IPS DF 4.7 (cell line): Measurements from ENCODE around the gene TENM4.

Experiments
- DNase-seq: peaks from one replicate; pipeline ENCODE4 v3.0.0-alpha.2; 2013; ENCODE audit warnings: low spot score; ENCODE audit errors: extremely low read depth

TENM4 gene

DNA sequence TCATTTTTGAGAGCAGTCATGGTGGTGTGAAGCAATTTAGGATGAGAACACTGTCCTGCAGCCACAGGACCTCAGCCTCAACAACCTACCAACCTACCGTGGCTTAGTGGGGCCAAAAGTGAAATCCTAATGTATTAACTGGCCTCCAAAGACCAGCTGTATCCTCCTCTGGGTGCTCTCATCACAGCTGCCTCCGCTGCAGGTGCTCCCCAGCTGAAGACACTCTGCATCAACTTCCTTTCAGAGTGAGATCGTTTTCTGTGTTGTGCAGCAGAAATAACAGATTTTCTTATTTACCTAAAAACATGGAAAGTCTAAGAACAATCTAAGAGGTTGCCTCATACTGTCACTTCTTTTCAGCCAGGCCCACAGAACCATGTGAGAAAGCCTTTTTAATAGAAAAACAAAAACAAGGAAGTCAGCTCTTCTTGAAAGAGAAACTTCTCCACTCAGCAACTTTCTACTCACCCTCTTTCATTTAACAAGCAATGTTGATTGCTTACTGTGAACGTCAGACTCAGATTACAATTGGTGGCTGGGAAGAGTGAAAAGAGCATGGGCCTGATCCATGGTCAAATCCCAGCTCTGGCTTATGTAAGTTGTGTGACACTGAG lies 136.1 kb downstream of the TENM4 start:
- DNase-seq, result no peak

DNA sequence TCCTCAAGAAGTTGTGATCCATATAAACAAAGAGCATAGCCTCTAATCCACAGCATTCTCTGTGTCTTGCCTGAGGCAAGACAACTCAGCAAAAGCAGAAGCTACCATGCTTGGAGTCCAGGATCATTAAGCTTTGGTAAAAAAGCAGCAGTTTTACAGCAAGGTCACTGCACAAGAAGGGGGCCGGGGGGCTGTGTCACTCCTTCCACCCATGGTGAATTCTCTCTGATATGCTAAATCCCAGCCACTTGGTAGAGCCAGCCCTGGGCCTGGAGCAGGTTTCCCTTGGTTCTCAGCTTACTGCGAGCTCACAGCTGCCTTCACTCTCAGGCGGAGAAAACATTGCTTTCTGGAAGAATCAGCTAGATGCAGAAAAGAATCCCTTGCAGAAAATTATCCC lies 144.7 kb downstream of the TENM4 start:
- DNase-seq, result no peak

DNA sequence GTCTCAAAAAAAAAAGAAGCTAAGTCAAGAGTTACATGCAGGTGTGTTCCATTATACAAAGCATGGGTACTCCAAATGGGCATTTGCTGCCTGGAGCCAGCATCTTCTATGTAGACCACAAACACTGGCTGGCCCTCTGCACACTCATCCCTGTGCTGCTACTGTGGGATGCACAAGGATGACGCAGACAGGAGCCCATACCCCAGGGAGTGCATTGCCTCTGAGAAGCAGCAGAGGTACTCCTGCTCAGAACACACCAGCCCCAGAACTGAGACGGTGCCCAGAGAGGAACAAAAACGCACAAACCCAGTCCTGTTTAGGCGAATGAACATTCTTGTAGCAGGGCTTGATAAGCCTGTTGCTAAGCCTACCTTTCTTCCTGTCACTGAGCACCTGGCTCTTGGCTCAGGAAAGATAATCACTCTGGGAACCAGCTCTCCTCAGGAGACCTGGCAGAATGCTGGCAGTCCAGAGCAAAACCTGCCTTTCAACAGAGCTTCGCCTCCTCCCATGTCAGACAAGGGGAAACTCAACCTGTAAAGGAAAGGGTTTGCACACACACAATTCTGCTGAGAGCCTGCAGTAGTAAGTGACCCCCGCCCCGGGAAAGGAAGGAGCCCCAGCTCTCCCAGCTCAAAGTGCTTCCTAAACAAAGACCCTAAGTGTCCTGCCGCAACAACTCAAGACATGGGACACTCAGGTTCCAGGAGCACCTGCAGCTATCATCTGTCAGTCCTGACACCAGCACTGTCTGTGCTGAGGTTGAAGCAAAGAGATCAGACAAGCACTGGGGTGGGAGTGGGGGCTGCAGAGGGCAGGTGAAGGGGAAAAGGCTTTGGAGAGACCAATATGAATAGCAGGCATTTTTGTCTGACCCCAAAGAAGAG lies 145.7 kb downstream of the TENM4 start:
- no peak for DNase-seq

DNA sequence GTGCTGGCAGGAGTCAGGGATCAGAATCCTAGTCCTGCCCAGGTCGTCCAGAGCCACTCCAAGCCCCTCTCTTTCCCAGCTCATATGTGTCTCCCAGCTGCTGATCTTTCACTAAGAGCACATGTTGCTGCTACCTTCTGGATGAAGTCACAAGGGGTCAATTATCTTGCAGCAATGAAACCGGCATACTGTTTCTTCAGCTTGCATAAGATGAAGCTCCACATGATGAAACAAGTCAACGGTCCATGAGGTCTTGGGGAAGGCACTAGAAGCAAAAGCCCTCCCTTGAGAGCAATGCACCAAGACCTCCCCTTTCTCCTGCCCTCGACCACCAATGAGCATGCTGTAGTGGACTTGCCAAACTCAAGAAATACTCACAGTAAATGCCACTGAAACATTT lies 148.9 kb downstream of the TENM4 start:
- no peak for DNase-seq

DNA sequence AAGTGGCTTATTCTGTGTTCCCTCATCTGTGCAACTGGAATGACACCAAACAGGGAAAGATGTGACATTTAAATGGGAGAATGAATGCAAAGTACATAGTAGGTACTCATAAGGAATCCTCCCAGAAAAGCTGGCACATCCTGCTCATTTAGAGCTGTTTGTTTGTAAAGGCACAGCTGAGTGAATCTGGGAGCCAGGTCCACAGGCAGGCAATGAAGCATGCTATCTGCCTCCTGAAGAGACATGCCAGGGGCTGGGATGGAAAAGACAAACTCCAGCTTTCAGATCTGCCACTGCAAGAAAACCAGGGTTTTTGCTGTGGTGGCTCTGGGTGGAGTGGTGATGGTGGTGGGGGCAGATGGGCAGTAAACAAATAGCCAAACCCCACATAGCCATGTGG lies 150.1 kb downstream of the TENM4 start:
- DNase-seq, result no peak

DNA sequence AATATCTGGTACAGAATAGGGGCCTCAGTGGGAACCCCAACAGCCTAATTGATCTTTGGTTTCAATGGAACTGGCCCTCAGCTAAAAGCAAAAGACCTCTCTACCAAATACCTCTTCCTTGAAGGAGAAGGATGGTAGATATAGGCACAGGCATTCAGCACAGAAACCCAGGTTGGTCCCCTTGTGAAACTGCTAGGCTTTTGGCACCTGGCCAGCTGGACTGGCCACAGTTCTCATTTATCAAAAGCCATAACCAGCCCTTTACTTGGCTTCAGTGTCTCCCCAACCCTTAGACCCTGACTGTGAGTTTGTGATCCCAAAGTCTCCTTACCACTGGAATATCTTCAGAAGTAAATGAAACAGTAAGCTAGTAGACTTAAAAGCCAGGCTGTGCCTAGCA lies 152.9 kb downstream of the TENM4 start:
- no peak for DNase-seq

DNA sequence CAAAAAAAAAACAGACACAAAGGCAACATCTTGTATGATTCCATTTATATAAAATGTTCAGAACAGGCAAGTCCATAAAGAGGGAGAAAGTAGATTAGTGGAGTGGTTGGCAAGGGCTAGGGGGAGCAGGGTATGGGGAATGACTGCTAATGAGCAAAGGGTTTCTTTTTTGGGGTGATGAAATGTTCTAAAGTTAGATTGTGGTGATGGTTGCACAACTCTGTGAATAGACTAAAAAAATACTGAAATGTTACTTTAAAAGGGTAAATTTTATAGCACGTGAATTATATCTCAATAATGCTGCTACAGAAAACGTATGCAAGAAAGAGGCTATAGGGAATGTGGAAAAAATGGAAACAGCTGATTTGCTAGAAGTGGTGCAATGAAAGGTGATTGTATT lies 155.1 kb downstream of the TENM4 start:
- DNase-seq, result no peak

DNA sequence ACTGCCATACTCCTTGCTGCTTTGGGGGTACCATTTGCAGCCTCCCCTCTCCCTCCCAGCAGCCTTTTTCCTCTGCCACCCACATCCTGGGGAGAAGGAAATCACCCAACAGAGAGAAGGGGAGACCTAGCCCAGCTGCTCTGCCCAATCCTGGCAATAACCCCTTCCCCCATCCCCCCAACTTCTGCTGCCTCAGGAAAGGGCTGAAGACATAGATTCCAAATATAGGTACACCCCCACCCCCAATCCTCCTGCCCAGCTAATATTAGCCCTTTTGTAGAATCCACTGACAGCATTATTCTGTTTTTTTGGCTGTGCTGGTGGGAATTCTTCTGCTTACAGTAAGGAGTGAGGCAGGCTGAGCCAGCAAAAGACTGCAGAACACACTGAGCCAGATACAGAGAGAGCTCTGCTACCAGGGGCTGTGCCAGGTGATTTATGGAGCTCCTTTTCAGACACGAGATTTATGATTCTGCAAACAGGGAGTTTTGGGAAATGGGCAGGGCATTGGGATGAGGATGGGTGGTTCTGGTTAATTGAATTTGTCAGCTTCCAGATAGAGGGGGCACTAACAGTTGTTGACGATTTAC lies 164.0 kb downstream of the TENM4 start:
- DNase-seq, result no peak

DNA sequence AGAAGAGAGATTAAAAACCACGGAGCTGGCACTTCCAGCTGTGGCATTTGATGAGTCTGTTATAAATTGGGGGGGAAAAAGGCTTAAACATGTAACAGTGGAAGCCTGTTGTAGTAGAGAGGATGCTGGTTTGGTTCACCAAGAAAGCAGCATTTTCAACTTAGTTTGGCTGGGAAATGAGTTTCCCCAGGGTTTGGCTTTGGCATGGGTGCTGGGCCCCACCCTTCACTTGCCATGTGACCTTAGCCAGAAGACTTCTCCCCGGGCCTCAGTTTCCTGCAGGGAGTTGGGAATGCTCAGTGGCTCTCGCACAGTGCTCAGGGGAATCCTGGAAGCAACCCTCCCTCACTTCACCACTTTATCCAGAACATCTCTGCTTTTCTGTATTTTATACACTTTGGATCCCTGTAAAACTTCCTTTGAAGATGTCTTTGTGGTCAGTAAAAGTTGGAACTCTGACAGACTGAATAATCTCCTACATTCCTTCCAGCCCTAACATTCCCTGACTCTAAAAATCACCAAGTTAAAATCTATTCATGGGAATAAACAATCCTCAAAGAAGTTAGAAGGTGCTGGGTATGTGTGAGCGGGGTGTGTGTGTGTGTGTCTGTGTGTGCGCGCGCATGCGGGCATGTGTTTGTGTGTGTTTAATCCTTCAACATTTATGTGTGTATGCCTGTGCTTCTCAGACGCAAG lies 166.0 kb downstream of the TENM4 start:
- no peak for DNase-seq

DNA sequence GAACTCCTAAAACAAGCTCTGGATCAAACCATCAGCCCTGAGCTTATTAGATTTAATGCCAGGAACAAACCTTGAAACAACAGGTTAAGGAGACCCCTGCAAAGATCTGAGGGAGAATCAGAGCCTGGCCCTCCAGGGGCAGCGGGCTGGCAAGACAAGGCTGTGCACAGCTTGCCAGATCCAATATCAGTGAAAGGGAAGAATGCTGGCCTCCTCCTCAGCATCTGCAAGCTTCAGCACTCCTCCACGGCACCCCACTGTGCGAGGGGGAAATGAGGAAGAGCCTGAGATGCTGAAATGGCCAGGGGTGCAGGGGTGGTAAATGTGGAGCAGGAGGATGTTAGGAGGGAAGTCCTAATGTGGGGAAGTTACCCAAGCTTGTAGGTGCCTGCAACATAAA lies 167.0 kb downstream of the TENM4 start:
- DNase-seq, result no peak

DNA sequence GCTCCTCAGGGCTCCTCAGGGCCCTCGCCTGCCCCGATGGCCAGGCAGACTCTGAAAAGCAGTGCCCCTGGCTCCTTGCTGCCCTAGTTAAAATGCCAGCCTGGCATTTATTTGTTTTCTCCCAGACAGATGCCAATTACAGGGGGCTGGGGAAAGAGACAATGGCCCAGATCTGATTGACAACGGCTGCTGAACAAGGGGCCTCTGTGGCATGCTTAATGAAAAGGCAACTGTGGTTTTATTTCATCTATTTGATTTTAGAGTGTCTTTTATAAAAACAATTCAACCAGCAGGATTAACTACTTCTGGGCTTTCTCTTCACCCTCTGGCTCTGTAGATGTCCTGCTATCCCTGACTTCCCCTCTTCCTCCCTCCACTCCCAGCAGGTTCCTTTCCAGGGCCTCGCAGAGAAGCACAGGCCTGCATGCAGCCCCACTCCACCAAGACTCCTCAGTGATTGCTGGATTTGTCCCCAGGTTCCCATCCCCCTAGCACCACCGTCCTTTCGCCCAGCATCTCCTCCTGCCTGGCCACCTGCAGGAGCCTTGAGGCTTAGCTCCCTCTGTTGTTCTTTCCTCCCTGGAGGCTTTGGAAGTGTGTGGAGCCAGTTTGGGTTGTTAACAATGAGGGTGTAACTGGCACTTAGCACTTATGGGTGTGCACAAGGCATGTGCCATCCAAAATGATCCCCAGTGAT lies 171.1 kb downstream of the TENM4 start:
- DNase-seq, result peak; percentile 19

DNA sequence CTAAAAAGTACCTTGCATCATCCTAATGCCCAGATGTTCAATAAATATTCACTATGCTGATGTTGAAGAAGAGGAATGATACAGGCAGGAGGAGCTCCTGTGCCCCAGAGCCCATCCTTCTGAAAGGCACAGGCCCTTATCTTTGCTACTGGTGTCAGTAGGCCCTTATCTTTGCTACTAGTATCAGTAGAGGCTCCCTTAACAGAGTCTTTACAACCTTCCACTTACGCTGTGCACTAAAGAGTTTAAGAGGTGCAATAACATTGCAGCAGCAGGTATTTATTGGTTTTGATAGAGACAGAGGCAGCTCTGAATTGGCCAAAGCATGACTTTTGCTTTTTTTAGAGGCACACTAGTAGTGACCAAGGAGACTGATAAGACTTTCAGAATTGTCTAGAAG lies 174.4 kb downstream of the TENM4 start:
- DNase-seq, result no peak

DNA sequence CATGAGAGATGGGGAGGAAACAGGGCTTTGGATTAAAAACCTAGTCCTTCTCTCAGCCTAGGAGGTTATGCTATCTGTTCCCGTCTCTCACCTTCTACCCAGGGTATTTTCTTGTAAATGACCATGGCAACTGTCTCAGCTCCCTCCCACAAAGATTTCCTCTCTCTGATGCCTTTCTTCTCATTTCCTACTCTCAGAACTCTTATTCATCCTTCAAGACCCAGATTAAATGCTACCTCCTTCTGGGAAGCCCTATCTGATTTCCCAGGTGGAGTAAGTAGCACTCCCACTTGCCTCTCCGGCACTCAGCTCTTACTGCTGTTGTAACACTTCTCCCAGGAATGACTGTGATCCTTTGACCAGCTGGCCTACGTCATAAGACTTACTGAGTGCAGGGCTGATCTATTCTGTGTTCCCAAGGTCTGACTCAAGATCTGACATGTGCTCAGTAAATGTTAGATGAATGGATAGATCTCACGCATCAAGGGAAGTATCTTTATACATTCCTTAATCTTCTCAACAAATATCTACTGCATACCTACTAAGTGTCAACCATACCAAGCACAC lies 175.0 kb downstream of the TENM4 start:
- DNase-seq, result no peak

DNA sequence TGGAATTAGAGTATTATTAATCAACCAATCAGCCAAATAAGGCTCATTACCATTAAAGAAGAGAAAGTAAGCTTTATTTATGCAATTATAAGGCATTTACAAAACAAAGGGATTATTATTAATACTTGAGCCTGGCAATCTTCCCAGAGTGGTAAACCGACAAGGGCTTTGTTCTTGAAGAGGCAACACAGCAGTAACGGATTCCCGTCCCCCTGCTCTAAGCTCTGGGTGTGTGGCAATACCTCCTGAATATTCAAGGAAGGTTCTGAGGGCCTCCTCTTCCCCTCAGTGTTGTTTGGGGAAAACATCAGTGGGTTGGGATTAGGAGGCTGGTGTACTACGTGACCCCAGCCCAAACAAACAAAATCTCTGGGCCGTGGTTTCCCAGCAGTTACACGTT lies 176.5 kb downstream of the TENM4 start:
- DNase-seq, result no peak

DNA sequence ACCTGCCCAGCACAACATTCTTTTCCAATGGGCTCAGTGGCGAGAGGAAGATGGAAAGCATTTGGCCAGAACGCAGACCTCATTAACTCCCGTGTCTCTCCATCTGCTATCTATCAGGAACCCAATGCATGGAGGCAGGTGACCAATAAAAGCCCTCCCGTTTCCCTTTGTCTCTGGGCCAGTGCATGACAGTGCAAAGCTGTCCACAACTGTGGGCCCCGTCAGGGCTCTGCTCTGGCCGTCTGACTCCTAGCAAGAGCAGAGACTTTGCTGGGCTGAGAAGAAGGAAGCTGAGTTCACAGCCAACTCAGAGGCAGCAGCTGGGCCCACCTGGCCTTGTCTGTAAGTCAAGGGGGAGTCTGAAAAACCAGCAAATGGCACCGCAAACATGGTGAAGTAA lies 177.8 kb downstream of the TENM4 start:
- no peak for DNase-seq

DNA sequence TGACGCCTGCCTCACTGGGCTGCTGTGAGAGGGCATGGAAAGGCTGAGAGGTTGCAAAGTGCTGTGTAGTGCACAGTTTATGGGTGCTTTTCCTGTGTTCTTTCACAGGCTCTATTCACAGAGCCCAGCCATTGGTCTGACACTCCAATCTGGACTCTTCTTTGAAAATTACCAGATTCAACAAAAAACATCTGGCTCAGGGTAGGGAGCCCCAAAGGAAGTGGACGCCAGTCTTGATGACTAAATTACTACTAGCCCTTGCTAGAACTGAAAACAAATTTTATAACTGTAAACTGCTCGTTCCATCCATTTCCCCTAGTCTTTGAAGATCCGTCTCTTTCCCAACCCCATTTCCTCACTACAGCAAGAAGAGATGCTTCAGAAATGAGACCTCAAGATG lies 178.6 kb downstream of the TENM4 start:
- no peak for DNase-seq

DNA sequence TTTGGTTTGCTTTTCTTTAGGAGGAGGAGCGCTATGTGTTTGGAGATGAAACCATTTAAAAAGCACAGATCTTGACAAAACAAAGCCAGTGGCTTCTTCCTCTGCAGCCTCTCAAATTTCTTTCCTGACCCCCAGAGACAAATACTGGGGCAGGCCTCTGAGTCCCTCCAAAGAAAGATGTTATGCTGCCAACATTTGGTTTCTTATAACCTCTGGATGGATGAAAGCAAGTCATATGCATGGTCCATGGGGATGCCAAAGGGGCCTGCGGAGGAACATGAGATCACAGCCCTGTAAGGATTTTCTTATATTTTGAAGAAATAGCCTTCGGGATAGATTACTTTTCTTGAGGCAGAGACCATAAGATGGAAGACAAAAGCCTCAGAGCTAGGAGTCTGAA lies 179.1 kb downstream of the TENM4 start:
- no peak for DNase-seq

DNA sequence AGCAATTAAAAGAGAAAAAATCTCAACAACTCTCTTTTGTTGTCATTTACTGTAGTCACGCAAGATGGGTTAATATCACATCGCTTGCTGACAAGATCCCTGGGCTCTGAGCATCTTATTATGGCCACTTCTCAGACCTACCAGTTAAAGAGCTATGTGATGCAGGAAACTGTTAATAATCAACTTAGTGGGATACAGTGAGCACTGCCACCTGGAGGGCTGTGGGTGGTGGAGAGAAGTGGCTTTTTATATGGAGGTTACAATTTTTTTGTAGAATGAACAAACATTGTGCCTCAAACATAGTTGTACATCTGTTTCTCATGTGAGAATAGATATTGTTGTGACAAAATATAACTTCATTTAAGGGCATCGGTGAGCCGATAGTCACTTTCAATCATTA lies 181.0 kb downstream of the TENM4 start:
- no peak for DNase-seq

DNA sequence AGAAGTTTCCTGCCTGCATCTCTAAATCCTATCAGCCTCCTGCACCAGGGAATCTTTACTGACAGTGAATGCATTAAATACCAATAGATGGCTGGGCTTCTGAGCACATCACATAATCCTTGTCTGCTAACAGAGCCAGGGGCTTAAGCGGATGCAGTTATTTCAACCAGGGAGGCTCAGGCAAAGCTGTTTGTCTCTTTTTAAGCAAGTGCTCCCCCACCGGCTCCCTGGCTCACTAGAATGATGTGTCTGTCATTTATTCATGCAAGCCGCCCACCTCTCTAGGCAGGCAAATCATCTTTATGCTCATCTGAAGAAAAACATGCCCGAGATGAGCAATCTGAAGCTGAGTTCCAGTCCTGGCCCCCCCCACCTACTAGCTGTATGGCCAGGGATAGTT lies 182.3 kb downstream of the TENM4 start:
- DNase-seq, result no peak

DNA sequence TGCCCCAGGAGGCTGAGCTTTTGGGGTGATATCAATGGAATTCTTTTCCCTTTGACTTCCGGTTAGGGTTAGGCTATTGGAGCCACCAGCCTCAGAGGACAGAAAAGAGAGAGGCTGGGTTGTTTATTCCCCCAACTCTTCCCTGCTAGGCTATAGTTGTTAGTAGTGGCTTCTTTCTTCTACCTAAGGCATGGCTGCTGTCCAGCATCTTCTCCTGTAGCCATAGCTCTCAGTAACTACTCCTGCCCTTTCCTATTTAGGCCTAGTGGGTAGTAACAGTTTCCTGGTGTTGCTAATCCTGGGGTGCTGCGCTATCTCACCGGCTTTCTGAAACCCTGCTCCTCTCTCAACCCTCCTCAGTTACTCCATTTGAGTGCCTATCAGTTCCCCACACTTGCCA lies 184.9 kb downstream of the TENM4 start:
- no peak for DNase-seq

DNA sequence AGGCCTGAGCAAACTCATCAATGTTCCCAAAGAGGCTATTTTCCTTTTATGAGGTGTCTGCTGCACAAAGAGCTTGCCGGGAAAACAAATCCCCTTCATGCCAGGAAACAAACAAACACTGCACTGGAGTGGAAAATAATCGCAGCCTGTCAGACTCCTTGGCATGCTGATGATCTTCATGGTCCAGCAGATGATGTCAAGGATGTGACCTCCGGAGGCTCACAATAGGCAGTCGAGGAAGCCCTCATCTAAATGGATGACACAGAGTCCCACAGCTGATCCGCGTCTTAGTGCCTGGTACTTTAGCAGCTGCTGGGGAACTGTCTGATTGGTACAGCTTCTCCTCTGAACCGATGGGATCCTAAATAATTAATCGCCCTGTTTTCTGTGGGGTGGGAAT lies 187.6 kb downstream of the TENM4 start:
- DNase-seq, result no peak
